ENCODE data around the gene TMEM212. TPM values are rescaled to one million over a fixed set of nuclear protein-coding genes. Genes with fewer than 3 reads are reported as not detected.
A peak's percentile ranks its signal among the peaks of the same experiment; 100 is the strongest.

The TMEM212 gene
- total and polyA plus RNA-seq, 7 donors, result not detected

DNA sequence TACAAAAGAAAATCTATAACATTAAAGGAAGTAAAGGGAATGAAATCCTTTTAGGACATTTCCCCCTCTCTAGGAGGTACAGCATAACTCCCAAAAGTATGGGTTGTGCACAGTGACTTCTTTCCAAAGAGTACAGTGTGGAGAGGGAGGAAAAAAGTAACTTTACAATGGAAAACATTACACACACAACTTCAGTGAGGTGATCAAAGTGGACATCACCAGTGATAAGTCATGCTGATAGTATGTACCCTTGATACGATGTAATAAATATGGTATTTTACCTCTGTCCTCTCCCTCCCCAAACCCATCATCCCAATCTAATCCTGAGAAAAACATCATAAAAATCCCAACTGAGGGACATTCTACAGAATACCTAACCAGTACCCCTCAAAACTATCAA is 43.6 kb upstream of the TMEM212 start:
- no peak for TF ChIP-seq POLR2A (IDR thresholded peaks at IDR 0.05)
- no peak for TF ChIP-seq EP300 (IDR thresholded peaks at IDR 0.05)
- no peak for TF ChIP-seq POLR2AphosphoS5 (IDR thresholded peaks at IDR 0.05)
- no peak for DNase-seq
- no peak overlapping the region for H3K27ac ChIP-seq
- WGBS, 2 donors, result 93 to 96% methylated on average over 1 of the region's 1 CpG
- H3K4me3 ChIP-seq, result no peak overlapping the region
- H3K9me3 ChIP-seq, result no peaks in the 10 kb centered on the region
- H3K4me1 ChIP-seq, result peaks cover 0 to 23% (median 10%) of the 10 kb centered on the region in 4 donors
- intact Hi-C loops (cut with DNase I), result no loop called here
- H3K27me3 ChIP-seq, result no peaks in the 10 kb centered on the region
- no peaks in the 10 kb centered on the region for H3K36me3 ChIP-seq

DNA sequence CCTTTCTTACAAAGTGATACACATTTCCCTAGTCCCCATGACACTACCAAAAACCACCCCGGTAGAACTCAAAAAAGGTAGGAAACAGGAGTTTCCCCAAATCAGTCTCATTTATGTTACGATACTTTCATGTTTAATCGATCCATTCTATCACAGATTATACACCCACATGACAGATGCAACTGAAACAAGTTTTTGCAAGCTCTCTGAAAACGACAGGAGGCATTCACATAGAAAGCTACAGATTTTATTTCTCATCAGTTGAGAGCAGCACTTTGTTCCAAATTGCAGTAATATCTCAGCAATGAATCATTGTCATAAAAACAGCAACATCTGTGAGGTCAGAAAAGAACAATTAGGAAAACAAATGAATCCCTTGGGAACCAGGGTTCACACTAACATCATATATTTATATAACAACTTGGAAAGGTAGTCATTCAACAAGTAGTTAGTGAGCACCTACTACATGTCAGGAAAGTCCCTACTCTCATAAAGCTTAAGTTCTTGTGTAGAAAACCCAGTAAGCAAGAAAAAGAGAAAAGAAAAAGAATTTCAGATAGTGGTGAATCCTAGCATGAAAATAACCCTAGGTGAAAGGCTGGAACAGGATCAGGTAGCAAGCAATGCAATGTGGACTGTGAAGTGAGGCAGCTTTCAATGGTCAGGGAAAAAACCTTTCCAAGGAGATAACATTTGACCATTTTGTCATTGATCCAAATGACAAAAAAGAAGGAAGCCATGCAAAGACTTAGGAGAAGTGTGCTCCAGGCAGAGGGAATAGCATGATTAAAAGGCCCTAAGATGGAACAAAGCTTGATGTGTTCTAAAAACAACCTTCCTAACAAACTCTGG is 41.2 kb upstream of the TMEM212 start:
- intact Hi-C loops (cut with DNase I), result no loop called here
- 58 to 72% methylated on average over 4 of the region's 4 CpGs for WGBS, 2 donors

DNA sequence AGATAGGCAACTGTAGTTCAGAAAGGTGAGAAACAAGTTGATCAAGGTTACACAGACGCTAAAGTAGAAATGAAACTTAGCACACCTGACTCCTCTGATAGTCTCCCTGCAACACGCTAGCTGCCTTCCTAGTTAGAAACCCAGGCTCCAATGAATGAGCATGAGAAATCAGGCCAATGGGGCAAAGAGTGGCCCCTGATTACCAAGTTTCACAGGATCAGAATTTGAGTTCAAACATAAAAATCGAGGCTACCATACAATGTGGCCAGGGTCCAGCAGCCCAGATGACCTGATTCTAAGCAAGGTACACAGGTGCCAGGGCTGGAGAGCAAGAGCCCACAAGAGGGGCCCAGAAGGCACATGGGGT is 40.6 kb upstream of the TMEM212 start:
- no peak for TF ChIP-seq POLR2A (IDR thresholded peaks at IDR 0.05)
- TF ChIP-seq POLR2AphosphoS5 (IDR thresholded peaks at IDR 0.05), result no peak
- TF ChIP-seq, protein P1, sequence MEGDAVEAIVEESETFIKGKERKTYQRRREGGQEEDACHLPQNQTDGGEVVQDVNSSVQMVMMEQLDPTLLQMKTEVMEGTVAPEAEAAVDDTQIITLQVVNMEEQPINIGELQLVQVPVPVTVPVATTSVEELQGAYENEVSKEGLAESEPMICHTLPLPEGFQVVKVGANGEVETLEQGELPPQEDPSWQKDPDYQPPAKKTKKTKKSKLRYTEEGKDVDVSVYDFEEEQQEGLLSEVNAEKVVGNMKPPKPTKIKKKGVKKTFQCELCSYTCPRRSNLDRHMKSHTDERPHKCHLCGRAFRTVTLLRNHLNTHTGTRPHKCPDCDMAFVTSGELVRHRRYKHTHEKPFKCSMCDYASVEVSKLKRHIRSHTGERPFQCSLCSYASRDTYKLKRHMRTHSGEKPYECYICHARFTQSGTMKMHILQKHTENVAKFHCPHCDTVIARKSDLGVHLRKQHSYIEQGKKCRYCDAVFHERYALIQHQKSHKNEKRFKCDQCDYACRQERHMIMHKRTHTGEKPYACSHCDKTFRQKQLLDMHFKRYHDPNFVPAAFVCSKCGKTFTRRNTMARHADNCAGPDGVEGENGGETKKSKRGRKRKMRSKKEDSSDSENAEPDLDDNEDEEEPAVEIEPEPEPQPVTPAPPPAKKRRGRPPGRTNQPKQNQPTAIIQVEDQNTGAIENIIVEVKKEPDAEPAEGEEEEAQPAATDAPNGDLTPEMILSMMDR (IDR thresholded peaks at IDR 0.05), result no peak
- no peak for TF ChIP-seq EP300 (IDR thresholded peaks at IDR 0.05)
- WGBS, 2 donors, result 35 to 77% methylated on average over 3 of the region's 3 CpGs
- peaks cover 0 to 28% (median 10%) of the 10 kb centered on the region in 4 donors for H3K4me1 ChIP-seq
- no peaks in the 10 kb centered on the region for H3K36me3 ChIP-seq
- H3K9me3 ChIP-seq, result no peaks in the 10 kb centered on the region
- no peaks in the 10 kb centered on the region for H3K27me3 ChIP-seq
- DNase-seq, result no peak
- H3K27ac ChIP-seq, result peak overlapping the region; percentile 19 to 67 (median 38)
- intact Hi-C loops (cut with DNase I), result no loop called here
- no peak overlapping the region for H3K4me3 ChIP-seq

More for the DNA sequence above, 41.2 kb upstream of the TMEM212 start:
- no peak overlapping the region for H3K4me3 ChIP-seq
- peaks cover 0 to 28% (median 10%) of the 10 kb centered on the region in 4 donors for H3K4me1 ChIP-seq
- H3K36me3 ChIP-seq, result no peaks in the 10 kb centered on the region
- H3K27me3 ChIP-seq, result no peaks in the 10 kb centered on the region
- TF ChIP-seq, protein P1 (IDR thresholded peaks at IDR 0.05), result no peak
- TF ChIP-seq POLR2AphosphoS5 (IDR thresholded peaks at IDR 0.05), result peak; percentile 21 to 65 (median 61)
- H3K9me3 ChIP-seq, result no peaks in the 10 kb centered on the region
- H3K27ac ChIP-seq, result peak overlapping the region; percentile 19 to 71 (median 50)
- DNase-seq, result no peak

DNA sequence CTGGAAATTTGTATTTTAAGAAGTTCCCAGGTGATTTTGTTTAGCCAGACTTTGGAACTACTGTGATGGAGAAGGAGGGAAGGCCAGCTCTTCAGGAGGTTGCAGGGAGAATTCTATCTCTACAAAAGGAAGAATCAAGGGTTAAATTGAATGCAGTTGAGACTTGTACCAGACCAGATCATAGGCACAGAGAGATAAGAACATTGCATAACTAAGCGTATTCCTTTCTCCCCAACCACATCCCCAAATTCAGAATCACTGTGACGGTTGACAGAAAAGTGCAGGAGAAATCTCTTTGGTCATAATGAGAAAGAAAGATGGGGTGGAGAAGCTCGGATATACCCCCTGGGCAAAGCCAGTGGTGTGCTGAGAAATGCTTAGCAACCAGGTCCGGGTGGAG is 40.1 kb upstream of the TMEM212 start:
- H3K27ac ChIP-seq, result peak overlapping the region; percentile 19 to 67 (median 38)
- 85 to 86% methylated on average over 4 of the region's 4 CpGs for WGBS, 2 donors
- H3K27me3 ChIP-seq, result no peaks in the 10 kb centered on the region
- intact Hi-C loops (cut with DNase I), result no loop called here
- peaks cover 0 to 28% (median 10%) of the 10 kb centered on the region in 4 donors for H3K4me1 ChIP-seq
- H3K4me3 ChIP-seq, result no peak overlapping the region
- H3K9me3 ChIP-seq, result no peaks in the 10 kb centered on the region
- TF ChIP-seq, protein P1 (IDR thresholded peaks at IDR 0.05), result no peak
- TF ChIP-seq EP300 (IDR thresholded peaks at IDR 0.05) (no peak), POLR2AphosphoS5 (IDR thresholded peaks at IDR 0.05) (no peak), POLR2A (IDR thresholded peaks at IDR 0.05) (no peak)
- DNase-seq, result no peak
- H3K36me3 ChIP-seq, result no peaks in the 10 kb centered on the region

DNA sequence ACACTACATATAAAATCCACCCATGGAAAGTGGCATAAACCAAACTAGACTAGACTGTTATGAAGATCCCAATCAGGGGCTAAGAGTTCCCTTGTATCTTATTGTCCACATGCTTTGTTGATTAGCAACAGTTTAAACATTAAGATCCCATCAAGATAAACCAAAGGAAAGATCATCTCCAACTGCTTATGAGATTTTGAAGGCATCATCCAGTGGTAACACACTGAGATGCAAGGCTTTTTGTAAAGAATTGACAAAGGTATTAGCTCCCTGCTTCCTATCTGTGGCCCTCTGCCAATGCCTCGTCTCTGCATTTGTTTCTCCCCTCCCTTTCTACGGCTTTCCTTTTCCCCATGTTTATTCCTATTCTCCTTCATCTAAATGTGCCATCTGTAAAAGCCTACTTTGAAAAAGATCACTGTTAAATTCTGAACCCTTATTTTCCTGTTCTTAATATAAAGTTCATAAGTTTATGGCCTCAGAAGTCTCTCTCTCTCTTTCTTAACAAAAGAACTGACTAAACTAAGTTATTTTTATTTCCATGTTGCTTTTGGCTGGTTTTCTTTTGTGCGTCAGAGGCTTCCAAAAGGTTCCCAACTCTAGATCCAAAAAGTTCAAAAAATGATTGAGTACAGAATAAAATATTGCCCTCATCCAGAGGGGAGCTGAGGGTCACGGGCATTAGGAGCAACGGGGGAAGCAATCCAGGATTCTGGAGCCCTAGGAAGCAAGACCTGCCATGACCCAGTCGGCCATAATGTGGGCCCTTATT is 38.3 kb upstream of the TMEM212 start:
- 60 to 76% methylated on average over 6 of the region's 6 CpGs for WGBS, 2 donors
- Histone ChIP-seq H3K36me3 (no peaks in the 10 kb centered on the region), H3K27ac (peak overlapping the region; percentile 63 to 81 (median 63)), H3K27me3 (no peaks in the 10 kb centered on the region), H3K4me3 (no peak overlapping the region), H3K9me3 (no peaks in the 10 kb centered on the region), H3K4me1 (peaks cover 0 to 28% (median 16%) of the 10 kb centered on the region in 4 donors)
- no peak for DNase-seq
- intact Hi-C loops (cut with DNase I), result no loop called here
- TF ChIP-seq EP300 (IDR thresholded peaks at IDR 0.05) (no peak), POLR2AphosphoS5 (IDR thresholded peaks at IDR 0.05) (peak; percentile 8 to 26 (median 16))

Measured in sigmoid colon (tissue), 7 donors.